Measurements from ENCODE around the gene SBSN. TPM values are rescaled to one million over a fixed set of nuclear protein-coding genes. Genes with fewer than 3 reads are reported as not detected.

The SBSN gene
- total and polyA plus RNA-seq, 9 of the 15 experiments (the other 6 are each of a cell fraction or from before 2014, with no cell fraction given), result 0.05 TPM; not detected in 8

DNA sequence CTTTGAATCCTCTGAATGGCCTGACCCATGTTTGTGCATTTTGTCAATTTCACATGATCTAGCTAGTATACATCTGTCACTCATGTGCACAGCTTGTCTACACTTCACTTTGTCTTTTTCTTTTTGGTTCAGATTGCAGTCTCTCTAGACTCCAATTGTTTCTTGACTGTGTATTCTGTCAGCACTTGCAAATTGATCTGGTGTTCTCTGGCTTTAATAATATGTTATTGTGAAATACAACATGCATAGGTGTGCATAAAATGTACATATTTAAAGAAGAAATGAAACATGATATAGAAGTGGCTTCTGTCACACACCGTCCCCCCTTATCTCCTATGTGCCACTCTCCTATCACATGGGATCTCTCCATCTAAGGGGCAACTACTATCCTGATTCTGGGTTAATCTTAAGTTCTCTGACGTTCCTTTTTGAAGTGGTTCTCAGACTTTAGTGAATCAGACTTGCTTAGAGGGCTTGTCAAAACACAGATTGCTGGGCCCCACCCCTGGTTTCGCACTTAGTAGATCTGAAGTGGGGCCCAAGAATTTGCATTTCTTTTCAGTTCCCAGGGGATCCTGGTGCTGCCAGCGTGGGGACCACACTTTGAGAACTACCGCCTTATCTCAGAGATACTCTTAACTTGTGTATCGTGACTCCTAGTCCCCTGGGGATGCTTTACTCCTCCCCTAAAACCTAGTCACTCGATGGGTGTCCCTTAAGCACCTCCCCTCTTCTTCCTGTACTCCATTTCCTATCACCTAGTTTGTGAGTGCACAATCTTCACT lies 43.7 kb downstream of the SBSN start:
- H3K27ac ChIP-seq (ENCODE audit: extremely low read depth, low read depth, low read length), result no peak overlapping the region
- no peak for DNase-seq (ENCODE audit: extremely low read depth in 1 of 4, low spot score in 3 of 4)

More for the DNA sequence above, 43.7 kb downstream of the SBSN start:
- ChIA-PET POLR2A (no interaction called here), CTCF (ENCODE audit: low intra/inter-chr PET ratio) (no interaction called here)
- Histone ChIP-seq H3K9ac (ENCODE audit: insufficient read depth in 1 of 2, low read depth in 2 of 2, low read length in 2 of 2) (no peak overlapping the region), H3K4me2 (ENCODE audit: insufficient read depth, low read length) (no peak overlapping the region), H3K36me3 (ENCODE audit: control insufficient read depth, insufficient read depth, low read length) (no peaks in the 10 kb centered on the region), H3K9me3 (replicated peaks; ENCODE audit: control insufficient read depth, insufficient read depth, low read depth, low read length) (no peaks in the 10 kb centered on the region), H4K20me1 (replicated peaks; ENCODE audit: control insufficient read depth, insufficient read depth, low read length) (0 out of 2 replicates have a peak, but pooled peaks cover 2% of the 10 kb centered on the region), H3K4me1 (replicated peaks in 1 of 2; ENCODE audit: control insufficient read depth in 2 of 2, insufficient read depth in 2 of 2, low read length in 2 of 2) (no peaks in the 10 kb centered on the region), H3K27me3 (ENCODE audit: control insufficient read depth in 2 of 2, insufficient read depth in 2 of 2, low read length in 2 of 2) (peaks cover 32 to 36% of the 10 kb centered on the region in 2 experiments; a peak in 4 of 5 replicates), H3K79me2 (ENCODE audit: control insufficient read depth, insufficient read depth, low read length) (no peaks in the 10 kb centered on the region), H3K9me1 (ENCODE audit: control insufficient read depth, insufficient read depth, low read length) (no peaks in the 10 kb centered on the region), H3K4me3 (no peak overlapping the region), H2AFZ (ENCODE audit: low read depth, low read length) (no peak overlapping the region)
- 0% methylated on average over 7 of the region's 7 CpGs for WGBS (ENCODE audit: insufficient coverage, low coverage, missing lambda C conversion rate)
- no peak for ATAC-seq
- TF ChIP-seq ZFP30 (CRISPR knock-in tag; IDR thresholded peaks at IDR 0.05; ENCODE audit: borderline replicate concordance) (no peak), DIDO1 (tag; IDR thresholded peaks at IDR 0.05; ENCODE audit: low read depth) (no peak), RBM39 (optimal IDR thresholded peaks at IDR 0.05; ENCODE audit: low read depth, low read length) (no peak), UBTF (IDR thresholded peaks at IDR 0.05; ENCODE audit: borderline replicate concordance in 1 of 2, low read depth in 2 of 2, low read length in 2 of 2) (no peak), HMG20B (CRISPR knock-in tag; IDR thresholded peaks at IDR 0.05) (no peak), RNF219 (CRISPR knock-in tag; IDR thresholded peaks at IDR 0.05) (no peak), TEAD2 (tag; IDR thresholded peaks at IDR 0.05) (no peak)
- TF ChIP-seq, protein P1, sequence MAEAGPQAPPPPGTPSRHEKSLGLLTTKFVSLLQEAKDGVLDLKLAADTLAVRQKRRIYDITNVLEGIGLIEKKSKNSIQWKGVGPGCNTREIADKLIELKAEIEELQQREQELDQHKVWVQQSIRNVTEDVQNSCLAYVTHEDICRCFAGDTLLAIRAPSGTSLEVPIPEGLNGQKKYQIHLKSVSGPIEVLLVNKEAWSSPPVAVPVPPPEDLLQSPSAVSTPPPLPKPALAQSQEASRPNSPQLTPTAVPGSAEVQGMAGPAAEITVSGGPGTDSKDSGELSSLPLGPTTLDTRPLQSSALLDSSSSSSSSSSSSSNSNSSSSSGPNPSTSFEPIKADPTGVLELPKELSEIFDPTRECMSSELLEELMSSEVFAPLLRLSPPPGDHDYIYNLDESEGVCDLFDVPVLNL (CRISPR knock-in tag; IDR thresholded peaks at IDR 0.05; ENCODE audit: low read depth), result no peak
- FAIRE-seq, result no peak
- BruUV-seq (replicated peaks), result no TSS peak
- in situ Hi-C loops (cut with MboI), result no loop called here
- intact Hi-C loops (cut with micrococcal nuclease), result no loop called here

Measured in K562 (cell line).